NCI-H128 (cell line): ENCODE data around the gene VAV2.

ENCODE experiments used
- DNase-seq: peaks from one replicate; lab custom pipeline; 2025; ENCODE audit not compliant: unreplicated experiment; lab: John Stamatoyannopoulos, UW

VAV2 gene

DNA sequence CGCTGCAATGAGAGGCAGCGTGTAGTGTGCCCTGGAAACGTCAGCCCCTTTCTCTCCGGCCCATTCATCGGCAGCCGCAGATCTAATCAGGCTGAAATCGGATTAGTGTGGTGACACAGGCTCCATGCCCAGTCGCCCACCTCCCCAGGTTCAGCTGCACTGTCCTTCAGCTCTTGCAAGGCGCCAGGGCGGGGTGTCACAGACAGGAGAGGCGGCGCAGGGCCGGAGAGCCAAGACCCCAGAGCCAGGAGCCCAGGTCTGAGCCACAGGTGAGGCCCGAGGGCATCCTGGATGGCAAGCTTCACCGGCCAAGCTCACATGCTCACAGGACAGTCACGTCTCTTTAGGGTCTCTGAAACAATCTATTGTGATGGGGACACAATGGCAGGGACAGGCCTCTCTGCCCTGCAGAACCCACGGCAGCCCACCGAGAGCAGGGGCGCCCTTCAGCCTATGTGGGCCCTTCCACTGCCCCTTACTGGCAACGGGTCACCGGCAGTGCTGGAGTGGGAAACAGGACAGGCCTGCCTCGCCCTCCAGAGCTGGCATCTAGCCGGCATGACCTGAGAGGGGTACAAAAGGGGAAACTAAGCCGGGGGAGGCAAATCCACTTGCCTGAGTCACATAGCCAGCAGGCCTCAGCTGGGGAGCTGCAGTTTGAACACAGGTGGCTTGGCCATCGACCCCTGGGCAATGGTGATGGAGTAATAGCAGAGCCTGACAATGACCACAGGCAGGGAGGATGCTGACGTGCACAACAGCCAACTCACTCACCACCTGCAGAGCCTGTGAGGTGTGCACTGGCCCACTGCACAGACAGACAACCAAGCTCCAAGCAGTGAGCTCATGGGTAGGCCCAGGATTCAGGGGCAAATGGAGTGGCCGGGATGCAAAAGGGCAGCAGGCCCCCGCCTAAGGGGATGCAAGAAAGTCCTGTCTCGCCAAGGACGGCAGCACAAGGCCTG is 48.1 kb downstream of the VAV2 start:
- no peak for DNase-seq

DNA sequence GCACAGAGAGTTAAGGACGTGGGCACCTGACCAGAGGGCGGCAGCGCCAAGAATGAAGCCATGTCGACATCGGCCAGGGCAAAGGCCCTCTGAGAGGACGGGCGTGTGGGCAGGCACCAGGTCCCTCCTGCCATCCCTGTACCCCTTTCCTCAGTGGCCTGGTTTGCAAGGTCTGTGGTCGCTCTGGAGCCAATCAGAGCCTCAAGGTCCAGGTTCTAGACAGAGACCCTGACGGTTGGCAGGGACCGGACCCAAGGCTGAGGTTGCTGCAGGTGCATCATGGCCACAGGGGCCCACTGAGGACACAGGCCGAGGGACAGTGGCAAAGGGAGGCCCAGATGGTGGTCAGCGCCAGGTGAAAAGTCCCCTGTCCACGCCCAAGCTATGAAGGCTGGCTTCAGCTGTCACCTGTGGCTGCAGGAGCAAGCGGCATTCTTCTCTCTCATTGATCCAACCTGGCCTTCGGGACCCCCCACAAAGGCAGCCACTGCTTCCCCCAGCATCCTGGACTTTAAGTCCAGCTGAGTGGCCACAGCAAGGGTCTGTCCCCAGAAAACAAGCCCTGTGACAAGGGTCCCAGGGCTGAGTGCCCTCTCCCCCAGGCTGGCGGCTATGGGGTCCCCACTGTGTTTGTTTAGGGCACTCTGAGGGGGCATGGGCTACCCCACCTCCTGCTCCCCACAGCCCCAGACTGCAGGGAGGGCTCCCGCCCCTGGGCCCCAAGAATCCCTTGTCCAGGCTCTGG is 48.9 kb downstream of the VAV2 start:
- no peak for DNase-seq

DNA sequence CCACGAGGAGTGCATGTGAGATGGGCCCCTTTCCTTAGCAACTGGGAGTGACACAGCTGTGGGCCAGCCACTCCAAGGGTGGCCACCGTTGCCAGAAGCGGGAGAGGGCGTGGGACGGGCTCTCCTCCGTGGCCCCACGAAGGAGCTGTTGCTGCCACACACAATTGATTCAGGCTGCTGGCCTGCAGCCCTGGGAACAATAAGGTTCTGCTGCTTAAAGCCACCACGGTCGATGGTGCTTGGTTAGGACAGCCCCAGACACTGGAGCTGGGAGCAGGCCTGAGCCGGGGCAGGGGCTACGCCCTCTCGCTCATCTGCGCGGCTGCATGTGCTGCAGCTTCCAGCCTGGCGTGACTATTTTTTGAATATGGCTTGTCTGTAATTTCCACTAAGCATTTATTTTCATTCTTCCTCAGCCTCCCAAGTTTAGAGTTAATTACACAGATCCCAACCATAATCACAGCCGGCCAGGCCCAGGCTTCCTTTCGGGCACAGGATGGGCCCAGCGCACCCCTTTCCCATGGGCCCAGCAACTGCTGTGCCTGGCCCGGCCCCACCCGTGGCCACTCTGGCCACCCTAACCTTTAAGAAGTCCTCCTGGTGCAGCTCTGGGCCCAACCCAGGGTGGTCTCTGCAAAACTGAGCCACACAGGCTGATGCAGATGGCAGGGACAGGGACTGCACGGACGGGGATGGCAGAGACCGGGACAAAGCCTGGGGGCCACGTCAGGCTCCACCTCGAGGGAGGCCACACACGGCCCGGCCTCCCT is 49.7 kb downstream of the VAV2 start:
- DNase-seq: no peak

DNA sequence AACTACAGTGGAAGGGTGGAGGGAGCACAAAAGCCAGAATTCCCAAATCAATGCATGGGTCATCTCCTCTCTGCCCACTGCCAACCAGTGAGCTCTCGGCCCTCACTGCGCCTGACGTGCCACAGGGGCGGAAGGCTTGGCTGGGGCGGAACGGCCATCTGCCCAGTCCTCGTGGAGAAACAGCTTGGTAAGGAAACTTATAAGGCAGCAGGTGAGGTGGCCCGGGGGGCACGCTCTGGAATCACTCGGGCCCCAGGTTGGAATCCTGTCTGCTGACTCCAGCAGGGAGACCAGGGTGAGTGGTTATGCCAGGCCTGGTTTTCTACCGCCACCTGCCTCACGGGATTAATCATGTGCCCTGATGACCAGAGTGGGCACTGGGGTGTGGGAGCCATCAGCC is 52.3 kb downstream of the VAV2 start:
- no peak for DNase-seq

DNA sequence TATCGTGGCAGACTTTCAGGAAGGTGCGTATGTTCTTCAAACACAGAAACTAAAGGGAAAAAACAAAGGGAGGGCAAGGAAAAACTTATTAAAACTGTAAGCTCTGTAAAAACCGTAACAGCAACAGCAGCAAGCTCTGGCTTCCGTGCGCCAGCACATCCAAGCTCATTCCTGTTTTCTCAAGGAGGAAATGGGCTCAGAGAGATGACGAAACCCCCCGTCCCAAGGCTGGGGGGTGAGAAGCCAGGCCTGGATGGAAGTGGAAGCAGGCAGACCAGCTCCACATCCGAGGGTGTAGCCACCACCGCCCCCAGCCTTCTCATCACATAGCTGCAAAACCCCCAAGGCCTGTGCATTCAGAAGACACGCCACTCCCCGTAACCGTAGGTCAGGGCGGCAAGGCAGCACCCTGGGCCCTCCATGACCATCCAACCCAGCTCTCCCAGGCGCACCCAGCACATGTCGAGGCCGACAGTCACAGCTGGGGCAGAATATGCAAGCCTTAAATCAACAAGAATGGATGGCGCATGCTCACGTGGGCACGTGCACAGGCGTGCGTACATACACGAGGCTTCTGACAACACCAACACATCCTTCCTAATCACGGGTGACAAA is 52.8 kb downstream of the VAV2 start:
- no peak for DNase-seq

DNA sequence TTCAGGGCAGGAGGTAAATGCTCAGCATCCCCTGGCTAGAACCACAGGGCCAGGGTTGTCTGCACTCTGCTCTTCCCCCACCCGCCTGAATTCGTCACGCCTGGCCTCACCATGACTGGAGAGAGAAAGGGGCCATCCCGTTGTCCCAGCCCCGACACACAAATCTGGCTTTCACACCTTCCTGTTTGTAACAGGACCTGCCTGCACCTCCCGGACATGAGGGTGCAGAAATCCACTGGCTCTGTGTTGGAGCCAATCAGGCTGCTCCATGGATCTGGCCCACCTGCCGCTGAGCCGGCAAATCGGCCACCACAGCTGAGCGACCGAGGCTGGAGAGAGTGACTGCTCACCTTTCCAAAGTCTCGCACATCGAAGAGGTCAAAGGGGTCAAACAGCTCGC is 53.4 kb downstream of the VAV2 start:
- DNase-seq: no peak

DNA sequence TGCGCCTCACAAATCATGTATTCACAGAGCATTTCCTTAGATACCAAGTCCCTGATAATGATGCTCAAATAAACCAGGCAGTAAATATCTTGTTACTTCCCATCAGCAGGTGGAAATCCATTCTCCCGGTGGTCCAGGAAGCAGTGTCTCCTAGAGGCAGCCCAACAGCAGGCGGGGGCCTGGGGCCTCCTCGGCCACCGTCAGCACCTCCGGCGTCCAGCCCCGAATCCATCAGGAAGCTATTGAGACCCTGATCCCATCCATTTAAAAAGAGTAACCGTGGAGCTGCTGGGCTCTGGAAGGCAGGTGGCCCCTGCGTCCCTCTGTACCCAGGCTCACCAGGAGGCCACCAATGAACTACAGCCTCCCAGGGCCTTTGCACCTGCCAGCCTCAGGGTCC is 54.0 kb downstream of the VAV2 start:
- DNase-seq: no peak

DNA sequence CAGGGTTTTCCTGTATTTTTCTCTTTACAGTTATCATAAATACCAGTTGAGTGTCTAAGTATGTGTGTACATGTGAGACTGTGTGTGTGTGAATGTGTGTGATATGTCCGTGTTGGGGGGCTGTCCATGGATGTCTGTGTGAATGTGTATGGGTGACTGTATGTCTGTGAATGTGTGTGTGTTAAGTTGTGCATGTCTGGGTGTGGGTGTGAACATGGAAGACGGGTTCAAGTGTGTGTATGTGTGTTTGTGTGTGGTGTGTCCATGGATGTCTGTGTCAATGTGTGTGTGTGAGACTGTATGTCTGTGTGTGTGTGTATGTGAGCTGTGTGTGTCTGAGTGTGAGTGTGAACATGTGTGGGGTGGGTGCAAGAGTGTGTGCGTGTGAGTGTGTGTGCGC is 55.0 kb downstream of the VAV2 start:
- DNase-seq: no peak

DNA sequence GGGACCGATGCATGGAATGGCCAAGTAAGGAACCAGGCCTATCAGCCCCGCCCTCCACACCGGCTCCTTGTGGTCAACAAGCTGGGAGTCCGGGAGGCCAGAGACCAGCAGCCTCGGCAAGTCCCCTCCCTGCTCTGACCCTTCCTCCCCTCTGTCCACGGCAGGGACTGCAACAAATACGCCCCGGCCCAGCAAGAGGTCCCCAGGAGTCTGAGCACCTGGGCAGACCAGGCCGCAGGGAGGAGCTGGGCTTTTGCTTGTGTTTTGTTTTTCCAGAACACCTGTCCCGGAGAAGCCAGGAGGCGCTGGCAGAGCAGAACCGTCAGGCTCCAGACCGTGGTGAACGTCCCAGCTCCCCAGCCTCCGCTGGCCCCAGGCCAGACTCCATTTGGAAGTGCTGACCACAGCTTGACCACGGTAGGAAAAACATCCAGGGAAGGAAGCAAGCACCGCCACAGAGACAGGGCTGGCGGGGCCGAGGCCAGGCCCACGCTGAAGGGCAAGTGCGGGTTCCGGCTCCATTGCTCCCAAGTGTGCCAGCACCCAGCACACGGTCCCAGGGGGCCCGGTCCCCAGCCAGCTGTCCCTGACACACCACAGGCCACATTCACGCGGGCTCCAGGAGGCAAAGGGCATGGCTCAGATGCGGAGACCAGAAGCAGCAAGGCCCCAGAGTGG is 56.7 kb downstream of the VAV2 start:
- no peak for DNase-seq

DNA sequence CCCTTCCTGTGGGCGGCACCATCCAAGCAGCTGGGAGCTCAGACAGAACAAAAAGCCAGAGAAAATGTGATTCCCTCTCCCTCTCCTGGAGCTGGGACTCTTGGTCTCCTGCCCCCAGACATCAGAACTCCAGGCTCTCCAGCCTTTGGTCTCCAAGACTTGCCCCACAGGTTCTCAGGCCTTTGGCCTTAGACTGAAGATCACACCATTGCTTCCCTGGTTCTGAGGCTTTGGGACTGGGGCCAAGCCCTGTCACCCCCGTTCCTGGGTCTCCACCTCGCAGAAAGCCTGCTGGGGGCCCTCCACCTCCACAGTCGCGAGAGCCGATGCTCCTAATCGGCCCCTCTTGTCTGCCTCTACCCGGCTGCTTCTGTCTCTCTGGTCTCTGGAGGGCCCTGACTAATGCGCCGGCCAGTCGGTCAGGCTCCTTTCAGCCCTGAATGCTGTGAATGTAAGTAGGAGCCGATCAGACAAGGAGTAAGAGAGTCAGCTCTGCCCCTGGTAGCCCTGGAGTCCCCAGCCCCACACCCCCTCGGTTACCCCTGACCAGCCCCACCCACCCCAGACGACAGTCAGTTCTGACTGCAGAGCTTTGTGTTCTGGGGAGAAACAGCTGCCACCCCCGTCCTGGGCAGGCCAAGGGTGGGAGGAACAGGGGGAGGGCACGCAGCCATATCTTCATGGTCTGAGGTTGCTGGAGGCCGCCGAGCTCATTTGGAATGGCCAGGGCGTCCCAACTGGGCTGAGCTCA is 57.5 kb downstream of the VAV2 start:
- no peak for DNase-seq

DNA sequence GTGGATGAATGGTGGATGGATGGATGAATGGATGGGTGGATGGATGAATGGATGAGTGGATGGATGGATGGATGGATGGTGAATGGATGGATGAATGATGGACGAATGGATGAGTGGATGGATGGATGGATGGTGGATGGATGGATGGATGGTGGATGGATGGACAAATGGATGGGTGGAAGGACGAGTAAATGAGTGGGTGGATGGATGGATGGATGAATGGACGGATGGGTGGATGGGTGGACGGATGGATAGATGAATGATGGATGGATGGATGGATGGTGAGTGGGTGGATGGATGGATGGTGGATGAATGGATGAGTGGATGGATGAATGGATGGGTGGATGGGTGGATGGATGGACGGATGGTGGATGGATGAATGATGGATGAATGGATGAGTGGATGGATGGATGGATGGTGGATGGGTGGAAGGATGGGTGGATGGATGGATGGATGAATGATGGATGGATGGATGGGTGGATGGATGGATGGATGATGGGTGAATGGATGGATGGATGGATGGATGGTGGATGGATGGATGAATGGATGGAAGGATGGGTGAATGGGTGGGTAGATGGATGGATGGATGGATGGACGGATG is 58.6 kb downstream of the VAV2 start:
- no peak for DNase-seq

DNA sequence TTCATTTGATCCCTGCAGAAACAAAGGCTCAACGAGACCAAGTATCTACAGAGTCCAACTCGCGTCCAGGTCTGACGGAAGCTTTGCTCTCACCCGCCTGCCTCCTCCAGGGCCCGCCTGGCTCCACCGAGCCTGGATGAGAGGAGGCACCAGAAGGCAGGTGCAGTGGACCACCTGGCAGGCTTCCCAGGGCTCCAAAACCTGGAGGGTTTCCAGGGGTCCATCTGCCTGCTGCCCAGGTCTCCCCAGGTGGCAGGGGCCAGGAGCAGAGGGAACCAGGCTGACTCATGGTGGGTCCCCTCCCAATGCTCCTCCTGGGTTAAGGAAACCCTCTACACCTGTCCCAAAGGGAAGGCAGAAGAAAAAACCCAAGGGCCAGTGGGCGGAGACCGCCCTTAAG is 59.5 kb downstream of the VAV2 start:
- no peak for DNase-seq

DNA sequence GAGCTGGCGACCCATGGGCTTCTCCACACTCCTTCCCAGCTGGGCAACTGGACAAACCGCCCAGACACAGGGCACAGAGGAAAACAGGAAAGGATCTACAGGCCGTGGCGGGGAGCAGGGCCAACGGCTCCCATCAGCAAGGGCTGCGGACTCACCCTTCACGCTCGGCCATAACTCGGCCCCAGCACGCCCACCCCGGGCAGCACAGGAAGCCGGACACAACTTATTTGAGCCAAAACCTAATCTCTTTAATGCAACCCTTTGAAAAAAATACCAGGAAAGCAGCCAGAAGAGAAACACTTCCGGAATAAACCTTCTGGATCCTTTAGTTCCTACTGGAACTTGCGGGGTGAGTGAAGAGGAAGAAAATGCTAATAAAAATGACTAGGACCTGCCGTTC is 59.9 kb downstream of the VAV2 start:
- DNase-seq: no peak

DNA sequence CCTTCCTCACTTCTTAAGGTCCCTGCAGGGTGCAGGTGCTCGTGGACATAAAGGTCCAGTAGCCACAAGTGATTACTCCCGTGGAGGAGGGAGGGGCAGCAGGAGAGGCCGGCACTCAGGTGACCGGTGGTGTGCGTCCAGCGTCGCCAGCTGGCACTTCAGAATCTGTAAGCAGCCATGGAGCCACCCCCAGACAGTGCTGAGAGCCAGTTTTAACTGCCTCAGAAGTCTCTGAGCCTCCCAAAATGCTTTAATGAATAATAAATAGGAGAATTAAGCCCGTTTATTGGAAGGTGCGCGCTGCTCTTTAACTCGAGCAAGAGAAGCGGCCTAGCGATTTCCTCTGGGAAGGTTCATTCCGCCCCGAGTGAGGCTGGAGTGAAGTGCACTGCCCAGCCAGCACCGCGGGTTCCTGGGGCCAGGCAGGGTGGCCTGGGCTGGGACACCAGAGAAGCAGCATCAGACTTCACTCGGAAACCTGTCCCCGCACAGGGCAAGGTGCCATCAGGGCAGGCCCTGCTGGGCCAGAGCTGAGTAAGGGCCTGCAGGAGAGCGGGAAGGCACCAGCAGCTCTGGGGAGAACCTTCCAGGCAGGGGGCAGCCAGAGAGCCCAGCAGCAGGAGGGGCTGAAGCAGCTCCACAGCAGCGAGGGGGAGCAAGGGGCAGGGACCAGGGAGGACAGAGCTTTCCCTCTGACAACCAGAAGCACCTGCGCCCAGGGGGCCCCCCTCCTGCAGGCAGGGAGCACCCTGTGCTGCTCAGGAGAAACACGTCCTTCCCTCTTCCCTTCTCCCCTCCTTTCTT is 61.2 kb downstream of the VAV2 start:
- no peak for DNase-seq

DNA sequence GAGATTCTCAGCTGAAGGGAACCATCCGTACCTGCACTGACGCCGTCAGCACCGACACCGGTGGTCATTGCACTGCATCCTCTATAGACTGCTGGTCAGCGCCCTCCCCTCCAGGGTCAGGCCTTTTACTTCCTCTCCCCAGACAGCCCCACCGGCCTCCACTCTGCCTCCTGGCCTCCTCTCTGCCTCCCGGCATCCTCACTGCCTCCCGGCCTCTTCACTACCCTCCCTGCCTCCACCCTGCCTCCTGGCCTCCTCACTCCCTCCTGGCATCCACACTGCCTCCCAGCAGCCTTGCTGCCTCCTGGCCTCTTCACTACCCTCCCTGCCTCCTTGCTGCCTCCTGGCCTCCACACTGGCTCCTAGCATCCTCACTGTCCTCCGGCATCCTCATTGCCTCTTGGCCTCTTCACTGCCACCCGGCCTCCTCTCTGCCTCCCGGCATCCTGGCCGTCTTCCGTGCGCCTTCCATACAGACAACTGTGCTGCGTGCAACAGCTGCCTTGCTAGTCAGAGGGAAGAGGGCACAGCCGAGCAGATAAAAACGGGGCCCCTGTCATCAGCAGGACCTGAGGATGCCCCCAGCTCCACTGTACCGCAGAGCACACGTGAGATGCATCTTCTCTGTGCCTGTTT is 62.0 kb downstream of the VAV2 start:
- DNase-seq: no peak

DNA sequence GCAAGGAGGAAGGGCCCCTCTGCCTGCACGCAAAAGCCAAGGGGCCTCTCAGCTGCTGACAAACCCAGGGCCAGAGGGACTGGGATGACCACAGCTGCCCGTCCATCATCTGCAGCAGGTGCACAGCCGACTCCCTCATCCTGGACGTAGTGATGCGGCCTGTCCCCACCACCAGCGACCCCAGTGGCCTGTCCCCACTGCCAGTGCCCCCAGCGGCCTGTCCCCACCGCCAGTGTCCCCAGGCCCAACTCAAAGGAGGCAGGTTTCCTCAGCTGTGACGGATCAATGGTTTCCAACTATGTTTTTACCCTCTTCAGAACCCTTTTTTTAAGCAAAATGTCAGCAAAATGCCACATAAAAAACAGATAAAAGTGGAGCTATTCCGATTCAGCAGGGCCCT is 62.5 kb downstream of the VAV2 start:
- DNase-seq: no peak

DNA sequence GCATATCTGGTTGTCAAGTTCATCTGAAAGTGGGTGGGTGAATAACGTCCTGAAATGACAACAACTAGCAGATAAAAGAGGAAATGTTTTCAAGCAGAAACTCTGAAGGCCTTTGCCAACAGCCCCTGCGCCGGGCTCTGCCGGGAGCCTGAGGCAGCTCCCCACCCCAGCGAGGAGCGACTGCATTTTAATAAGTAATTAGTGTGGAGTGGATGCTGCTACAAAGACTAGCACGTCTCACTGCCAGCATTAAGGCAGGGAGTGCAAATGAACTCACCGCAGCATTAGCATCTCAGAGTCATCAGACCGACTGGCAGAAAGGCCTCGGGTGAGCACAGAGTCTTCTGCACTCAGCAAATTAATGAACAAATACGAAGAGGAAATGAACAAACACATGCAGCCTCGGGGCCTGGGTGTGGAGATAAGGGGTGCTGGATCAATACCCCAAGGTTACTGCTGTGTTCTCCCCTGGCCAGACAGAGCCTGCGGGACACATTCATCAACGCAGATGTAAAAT is 63.8 kb downstream of the VAV2 start:
- no peak for DNase-seq

DNA sequence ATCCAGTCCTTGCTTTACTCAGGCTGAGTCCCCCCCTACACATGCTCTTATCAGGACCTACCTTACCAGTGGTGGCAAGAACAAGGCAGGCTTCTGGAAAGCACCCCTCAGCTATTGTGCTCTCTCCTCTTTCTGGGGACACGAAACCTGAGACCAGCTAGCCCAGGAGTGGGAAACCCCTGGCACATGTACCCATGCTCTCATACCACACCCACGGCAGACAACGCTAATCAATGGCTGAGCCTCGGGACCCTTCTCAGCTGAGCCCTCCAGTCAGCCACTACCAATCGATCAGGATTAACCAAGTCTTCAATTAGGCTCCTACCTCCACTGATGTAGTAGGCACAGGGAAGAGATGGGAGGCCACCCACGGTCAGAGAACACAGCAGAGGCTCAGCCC is 65.1 kb downstream of the VAV2 start:
- DNase-seq: no peak
